ENCODE data around the gene ERCC4. TPM values are rescaled to one million over a fixed set of nuclear protein-coding genes. Genes with fewer than 3 reads are reported as not detected.

Gene ERCC4
- total RNA-seq, 1 experiment from 2014 or later: 18.8 TPM

- CTCF ChIA-PET: no interaction called here
- intact Hi-C loops (cut with micrococcal nuclease; ENCODE audit: unreplicated experiment): no loop called here
Observed at GRCh38 chr16:13896543-13897182, 23.3 kb upstream of the ERCC4 start.

GRCh38 chr16:13897806-13898205, 22.1 kb upstream of the ERCC4 start:
- Histone ChIP-seq H3K36me3 (ENCODE audit: insufficient read depth, low read length, poor library complexity, severe bottlenecking) (no peaks in the 10 kb centered on the region), H3K27ac (ENCODE audit: low read depth, low read length, poor library complexity, severe bottlenecking) (no peak overlapping the region), H3K9me3 (ENCODE audit: low read depth, low read length, poor library complexity, severe bottlenecking) (no peaks in the 10 kb centered on the region), H3K4me1 (ENCODE audit: insufficient read depth, low read length, poor library complexity, severe bottlenecking) (no peaks in the 10 kb centered on the region), H3K27me3 (replicated peaks; ENCODE audit: insufficient read depth, low read depth, low read length, poor library complexity) (peaks cover 16% of the 10 kb centered on the region), H3K4me3 (ENCODE audit: low read depth, low read length, poor library complexity, severe bottlenecking) (no peak overlapping the region)
- intact Hi-C loops (cut with micrococcal nuclease; ENCODE audit: unreplicated experiment): no loop called here
- DNase-seq (ENCODE audit: low spot score): no peak
- CTCF ChIA-PET: no interaction called here
- BruUV-seq (replicated peaks): no TSS peak
- TF ChIP-seq CTCF (conservative IDR thresholded peaks at IDR 0.05; ENCODE audit: low read depth, low read length) (no peak), EZH2 (IDR thresholded peaks at IDR 0.05; ENCODE audit: borderline replicate concordance, low read depth, low read length, poor library complexity, severe bottlenecking) (no peak)
- POLR2A ChIA-PET (ENCODE audit: low non-redundant PET): no interaction called here

More at GRCh38 chr16:13896543-13897182, 23.3 kb upstream of the ERCC4 start:
- Histone ChIP-seq H3K4me1 (ENCODE audit: insufficient read depth, low read length, poor library complexity, severe bottlenecking) (no peaks in the 10 kb centered on the region), H3K4me3 (ENCODE audit: low read depth, low read length, poor library complexity, severe bottlenecking) (no peak overlapping the region), H3K9me3 (ENCODE audit: low read depth, low read length, poor library complexity, severe bottlenecking) (no peaks in the 10 kb centered on the region), H3K27ac (ENCODE audit: low read depth, low read length, poor library complexity, severe bottlenecking) (no peak overlapping the region), H3K27me3 (replicated peaks; ENCODE audit: insufficient read depth, low read depth, low read length, poor library complexity) (peaks cover 19% of the 10 kb centered on the region), H3K36me3 (ENCODE audit: insufficient read depth, low read length, poor library complexity, severe bottlenecking) (no peaks in the 10 kb centered on the region)
- BruUV-seq (replicated peaks): no TSS peak
- DNase-seq (ENCODE audit: low spot score): peak; percentile 34
- TF ChIP-seq EZH2 (IDR thresholded peaks at IDR 0.05; ENCODE audit: borderline replicate concordance, low read depth, low read length, poor library complexity, severe bottlenecking) (no peak), CTCF (conservative IDR thresholded peaks at IDR 0.05; ENCODE audit: low read depth, low read length) (peak; percentile 51)
- POLR2A ChIA-PET (ENCODE audit: low non-redundant PET): no interaction called here

DNA sequence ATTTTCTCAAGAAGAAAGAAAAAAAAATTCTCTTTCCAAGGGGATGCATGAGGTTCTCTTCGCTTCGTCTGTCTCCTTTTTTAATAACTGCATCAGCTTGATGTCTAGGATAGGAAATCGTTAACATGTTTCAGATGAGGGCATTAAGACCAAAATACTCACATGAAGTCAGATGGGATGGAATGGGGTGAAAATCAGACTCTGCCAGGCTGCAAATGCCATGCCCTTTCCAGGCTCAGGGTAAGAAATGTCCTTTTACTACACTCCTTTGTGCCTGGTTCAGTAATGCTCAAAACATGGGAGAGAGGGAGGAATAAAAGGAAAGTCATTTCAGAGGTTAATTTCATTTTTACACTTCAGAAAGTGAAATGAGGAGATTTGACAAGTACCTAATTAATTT, 21.7 kb upstream of the ERCC4 start:
- CTCF ChIA-PET: no interaction called here

More for the DNA sequence above, 21.7 kb upstream of the ERCC4 start:
- Histone ChIP-seq H3K27ac (ENCODE audit: low read depth, low read length, poor library complexity, severe bottlenecking) (no peak overlapping the region), H3K9me3 (ENCODE audit: low read depth, low read length, poor library complexity, severe bottlenecking) (no peaks in the 10 kb centered on the region), H3K27me3 (replicated peaks; ENCODE audit: insufficient read depth, low read depth, low read length, poor library complexity) (peaks cover 16% of the 10 kb centered on the region), H3K4me3 (ENCODE audit: low read depth, low read length, poor library complexity, severe bottlenecking) (no peak overlapping the region), H3K36me3 (ENCODE audit: insufficient read depth, low read length, poor library complexity, severe bottlenecking) (no peaks in the 10 kb centered on the region), H3K4me1 (ENCODE audit: insufficient read depth, low read length, poor library complexity, severe bottlenecking) (no peaks in the 10 kb centered on the region)
- intact Hi-C loops (cut with micrococcal nuclease; ENCODE audit: unreplicated experiment): no loop called here
- TF ChIP-seq EZH2 (IDR thresholded peaks at IDR 0.05; ENCODE audit: borderline replicate concordance, low read depth, low read length, poor library complexity, severe bottlenecking) (no peak), CTCF (conservative IDR thresholded peaks at IDR 0.05; ENCODE audit: low read depth, low read length) (no peak)
- no peak for DNase-seq (ENCODE audit: low spot score)
- no TSS peak for BruUV-seq (replicated peaks)
- POLR2A ChIA-PET (ENCODE audit: low non-redundant PET): no interaction called here

Measured in A673 (cell line).